Measurements from ENCODE around the gene NHSL1.

Gene NHSL1

DNA sequence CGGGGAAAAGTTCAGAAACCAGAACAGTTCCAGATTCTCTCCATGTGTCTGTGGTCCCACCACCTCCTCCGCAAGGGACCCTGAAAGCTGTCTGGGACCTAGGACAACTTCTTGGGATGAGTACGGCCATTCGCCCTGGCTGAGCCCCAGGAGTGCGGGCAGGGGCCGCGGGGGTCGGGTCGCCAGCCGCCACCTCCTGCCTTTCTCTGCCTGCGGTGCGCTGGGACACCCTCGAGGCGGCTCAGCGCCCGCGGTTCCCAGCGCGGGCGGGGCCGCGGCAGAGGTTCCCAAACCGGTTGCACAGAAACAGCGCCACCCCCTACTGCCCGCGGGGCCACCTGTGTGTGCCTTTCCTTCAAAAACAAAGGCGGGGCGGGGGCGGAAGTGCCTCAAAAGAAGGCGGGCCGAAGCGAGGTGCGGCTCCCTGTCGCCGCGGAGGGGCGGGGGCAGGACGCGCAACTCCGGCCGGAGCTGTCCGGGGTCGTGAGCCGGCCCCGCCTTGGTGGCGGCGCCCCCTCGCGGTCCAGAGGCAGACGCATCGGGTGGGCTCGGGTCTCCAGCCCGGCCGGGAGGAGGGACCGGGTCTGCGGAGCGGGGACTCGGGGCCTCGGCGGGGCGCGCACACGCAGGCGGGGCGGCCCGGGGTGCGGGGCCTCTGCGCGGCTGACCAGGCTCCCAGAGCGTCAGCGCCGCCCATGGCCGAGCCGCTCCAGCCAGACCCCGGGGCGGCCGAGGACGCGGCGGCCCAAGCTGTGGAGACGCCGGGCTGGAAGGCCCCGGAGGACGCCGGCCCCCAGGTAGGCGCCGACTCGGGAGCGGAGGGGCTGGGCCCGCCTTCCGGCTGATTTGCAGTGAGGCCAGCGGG is 95.3 kb downstream of the NHSL1 start, which contains the start of gene HEBP2:
TSS of gene HEBP2 (plus strand) at position 423 of the 865 bp plus-strand sequence. CDS start at position 696, 273 bp downstream.
- DNase-seq: peak in 56 of 58 donors; percentile 8 to 83 (median 61)

DNA sequence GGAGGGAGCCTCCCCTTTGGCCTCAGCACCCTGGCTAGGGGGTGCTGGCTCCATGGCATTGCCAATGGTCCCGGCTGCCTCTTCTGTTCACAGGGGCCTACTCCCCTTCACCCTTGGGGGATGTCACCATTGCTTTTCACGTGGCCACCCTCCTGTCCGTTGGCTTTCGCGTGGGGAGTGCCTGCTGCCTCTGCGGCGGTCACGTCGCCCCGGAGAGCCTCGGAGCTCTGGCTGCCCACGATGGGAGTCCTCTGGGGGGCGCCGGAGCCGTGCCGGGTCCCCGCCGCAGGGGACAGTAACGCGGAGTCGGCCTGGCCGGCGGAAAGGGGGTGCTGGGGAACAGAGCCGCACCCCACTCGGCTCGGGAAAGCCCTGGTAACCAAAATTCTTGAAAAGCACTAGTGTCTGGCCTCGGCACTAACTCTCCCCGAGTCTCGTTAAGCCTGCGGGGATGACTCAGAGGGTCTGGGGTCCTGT is 95.9 kb downstream of the NHSL1 start:
- peak in 18 of 58 donors; percentile 3 to 40 (median 20) for DNase-seq

DNA sequence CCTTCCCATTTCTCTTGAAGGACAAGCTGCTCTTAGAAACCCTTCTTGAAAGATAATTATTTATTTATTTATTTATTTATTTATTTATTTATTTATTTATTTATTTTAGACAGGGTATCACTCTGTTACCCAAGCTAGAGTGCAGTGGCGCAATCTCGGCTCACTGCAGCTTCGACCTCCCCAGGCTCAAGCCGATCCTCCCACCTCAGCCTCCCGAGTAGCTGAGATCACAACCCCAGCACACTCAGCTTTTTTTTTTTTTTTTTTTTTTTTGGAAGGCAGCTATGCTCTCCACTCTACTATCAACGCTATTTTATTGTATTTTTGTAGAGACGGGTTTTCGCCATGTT is 96.5 kb downstream of the NHSL1 start:
- no peak for DNase-seq

DNA sequence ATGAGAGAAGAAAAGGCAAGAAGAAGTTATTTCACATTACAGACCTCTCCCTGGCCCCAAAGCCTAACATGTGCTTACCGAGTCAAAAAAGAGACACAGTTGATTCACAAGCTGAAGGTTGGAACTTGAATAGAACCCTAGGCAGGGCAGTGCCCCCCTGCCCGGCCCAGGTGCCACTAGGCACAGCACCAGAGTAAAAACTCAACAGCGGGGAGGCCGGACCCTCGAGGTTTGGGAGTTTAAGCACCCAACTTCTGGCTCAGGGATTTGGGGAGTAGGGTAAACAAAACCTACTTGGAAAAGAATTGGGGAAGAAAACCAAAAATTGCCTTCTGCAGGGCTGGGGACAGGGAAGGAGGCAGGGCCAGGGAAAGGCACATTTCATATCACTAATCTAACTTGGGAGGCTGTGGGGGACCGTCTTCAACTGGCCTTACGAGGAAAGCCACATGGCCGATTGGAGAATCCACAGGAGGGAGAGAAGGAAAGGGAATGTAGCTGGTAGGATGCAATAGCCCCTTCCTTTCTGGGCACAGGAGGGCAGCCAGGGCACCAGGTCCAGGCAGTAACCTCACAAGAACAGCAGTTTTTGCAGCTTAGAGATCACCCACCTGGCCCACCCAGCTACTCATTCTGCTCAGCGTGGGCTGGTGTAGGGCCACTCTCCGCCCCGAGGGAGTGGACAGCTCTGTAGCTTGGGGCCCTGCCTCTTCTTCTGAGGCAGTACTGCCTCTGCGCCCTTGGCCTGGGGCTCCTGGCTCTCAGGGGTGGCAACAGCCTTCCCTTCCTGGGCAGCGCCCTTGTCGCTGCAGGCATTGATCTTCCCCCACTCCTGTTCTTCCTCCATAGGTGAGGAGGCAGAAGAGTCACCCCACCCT is 97.1 kb downstream of the NHSL1 start:
- DNase-seq: no peak

DNA sequence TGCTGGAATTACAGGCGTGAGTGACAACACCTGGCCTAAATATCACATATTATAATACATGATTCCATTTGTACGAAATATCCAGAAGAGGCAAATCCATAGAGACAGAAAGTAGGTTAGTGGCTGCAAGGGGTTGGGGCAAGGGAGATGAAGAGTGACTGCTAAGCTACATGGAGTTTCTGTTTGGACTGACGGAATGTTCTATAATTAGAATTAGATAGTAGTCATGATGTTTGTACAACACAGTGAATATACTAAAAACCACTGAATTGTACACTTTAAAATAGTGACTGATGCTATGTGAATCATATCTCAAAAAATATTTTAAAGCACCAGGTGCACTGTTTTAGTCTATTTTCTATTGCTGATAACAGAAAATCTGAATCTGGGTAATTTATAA is 99.0 kb downstream of the NHSL1 start:
- no peak for DNase-seq

DNA sequence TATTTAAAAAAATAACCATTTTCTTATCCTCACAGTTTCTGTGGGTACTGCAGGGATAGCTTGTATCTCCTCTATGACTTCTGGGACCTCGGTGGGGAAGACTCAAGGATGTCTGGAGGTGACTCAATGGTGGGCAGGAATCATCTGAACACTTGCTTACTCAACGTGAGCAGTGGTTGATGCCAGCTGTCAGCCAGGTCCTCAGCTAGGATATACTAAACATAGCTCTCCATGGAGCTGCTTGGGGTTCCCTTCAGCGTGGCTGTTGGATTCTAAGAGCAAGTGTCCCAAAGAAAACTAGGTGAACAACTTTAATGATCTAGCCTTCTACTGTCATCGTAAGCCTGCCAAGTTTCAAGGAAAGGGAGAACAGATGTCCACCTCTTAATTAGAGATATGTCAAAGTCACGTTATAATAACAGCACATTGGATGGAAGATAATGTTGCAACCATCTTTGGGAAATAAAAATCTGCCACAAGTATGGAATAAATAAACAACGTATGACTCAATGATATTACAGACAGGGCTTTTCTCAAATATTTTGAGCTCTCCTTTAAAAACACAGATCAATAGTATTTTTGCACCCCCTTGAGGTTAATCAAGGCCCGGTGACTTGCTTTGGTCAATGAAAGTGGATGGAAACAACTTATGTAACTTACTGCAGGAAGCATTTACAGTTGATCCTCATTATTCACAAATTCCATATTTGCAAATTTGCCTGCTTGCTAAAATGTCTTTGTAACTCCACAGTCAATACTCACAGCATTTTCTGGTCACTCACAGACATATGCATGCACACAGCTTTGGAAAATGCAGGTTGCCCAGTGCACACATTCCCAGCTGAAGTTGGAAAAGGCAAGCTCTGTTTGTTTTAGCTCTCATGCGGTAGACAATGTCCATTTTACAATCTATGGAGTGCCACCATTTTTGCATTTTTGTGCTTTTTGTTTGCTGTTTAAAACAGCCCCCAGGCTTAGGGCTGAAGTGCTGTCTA is 101.9 kb downstream of the NHSL1 start:
- DNase-seq: no peak

DNA sequence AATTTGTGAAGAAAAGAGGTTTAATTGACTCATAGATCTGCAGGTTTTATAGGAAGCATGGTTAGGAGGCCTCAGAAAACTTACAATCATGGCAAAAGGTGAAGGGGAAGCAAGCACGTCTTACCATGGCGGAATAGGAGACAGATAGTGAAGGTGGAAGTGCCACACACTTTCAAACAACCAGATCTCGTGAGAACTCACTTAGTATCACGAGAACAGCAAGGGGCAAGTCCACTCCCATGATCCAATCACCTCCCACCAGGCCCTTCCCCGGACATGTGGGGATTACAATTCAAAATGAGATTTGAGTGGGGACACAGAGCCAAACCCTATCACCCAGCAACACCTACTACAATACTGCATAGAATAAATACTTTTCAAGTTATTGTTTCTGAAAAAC is 102.6 kb downstream of the NHSL1 start:
- DNase-seq: no peak

DNA sequence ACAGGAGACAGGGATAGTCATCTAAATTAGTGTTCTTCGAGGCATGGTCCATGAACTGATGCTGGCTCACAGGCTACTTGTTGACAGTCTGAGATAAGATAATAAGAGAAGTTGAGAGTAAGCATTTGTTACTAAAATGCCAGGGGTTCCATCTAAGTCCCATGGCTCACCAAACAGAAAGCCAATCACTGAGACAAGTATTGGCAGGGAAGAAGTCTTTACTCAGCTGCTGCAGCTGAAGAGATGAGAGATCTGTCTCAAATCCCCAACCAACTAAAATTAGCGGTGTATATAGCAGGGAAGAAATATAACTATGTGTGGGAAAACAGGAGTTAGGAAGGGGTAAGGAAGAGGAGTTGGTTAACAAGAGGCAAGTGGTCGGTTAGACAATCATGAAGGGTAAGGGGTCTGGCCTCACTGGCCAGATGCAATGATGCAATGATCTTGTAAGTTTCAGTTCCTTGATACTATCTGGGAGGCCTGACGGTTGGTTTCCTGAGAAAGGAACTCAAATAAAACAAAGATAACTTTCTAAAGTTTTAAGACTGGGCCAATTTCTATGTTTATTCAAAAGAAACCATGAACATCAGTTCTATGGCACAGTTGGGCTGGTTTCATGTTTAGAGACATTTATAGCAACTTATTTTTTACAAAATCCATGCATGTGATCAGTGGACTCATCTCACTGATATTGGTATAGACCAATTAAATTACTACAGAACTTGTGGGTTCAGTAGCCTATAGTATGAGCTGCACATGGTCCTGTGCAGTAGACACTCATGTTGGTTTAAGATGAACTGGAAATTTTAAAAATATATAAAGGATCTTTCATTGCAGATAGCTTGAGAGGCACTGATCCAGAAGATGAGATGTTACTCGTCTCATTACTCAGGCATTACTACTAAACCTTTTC is 105.2 kb downstream of the NHSL1 start:
- DNase-seq: no peak

DNA sequence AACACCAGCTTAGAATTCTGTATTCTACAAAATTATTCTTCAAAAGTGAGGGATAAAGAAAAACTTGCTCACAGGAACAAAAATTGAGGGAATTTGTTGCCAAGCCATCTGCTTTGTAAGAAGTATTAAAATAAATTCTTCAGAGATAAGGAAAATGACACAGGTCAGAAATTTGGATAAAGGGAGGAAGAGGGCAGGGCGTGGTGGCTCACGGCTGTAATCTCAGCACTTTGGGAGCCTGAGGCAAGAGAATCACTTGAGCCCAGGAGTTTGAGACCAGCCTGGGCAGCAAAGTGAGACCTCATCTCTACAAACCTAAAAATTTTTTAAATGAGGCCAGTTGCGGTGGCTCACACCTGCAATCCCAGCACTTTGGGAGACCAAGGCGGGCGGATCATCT is 109.7 kb downstream of the NHSL1 start:
- DNase-seq: no peak

DNA sequence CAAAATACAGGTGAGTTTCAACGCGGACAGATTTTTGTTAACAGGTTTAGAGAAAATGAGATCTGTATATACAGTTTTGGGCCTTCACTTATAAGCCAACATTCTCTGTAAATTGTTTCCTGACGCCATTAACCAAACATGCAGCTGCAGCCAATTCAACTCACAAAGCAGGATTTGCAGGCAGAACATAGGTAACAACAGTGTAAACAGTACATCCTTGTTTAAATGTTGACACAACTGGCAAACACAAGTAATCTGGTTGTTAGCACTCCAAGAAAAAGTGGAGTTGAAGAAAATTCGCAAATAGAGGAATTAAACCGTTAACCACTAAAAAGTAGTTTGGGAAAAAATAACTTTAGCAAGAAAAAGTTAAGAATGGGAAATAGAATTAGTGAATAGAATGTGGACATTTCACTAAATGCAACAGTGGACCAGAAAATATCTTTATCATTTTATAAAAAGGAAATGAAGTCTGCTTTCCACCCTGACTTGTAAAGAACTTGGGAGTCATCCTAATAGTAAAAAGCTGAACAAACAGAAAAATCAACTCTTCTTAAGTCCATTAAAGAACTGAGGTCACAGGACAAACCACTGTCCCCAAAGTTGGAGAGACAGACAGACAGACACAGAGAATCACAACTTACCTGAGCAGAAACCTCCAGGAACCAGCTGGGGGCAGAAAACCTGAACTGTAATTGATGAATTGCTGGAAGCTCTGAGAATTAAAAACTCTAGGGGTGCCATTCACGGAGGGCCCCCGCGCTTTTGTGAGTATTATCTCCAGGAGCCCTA is 111.5 kb downstream of the NHSL1 start:
- DNase-seq: no peak

DNA sequence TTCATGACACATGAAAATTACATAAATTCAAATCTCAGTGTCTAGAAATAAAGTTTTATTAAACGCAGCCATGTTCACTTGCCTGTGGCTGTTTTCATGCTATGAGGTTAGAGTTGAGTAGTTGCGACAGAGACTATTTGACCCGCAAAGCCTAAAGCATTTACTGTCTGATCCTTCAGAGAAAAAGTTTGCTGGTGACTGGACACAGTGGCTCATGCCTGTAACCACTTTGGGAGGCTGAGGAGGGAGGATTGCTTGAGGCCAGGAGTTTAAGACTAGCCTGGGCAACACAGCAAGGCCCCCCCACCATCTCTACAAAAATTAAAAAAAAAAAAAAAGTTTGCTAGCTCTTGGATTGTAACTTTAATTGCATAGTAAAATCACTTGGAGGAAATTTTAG is 112.4 kb downstream of the NHSL1 start:
- DNase-seq: no peak

DNA sequence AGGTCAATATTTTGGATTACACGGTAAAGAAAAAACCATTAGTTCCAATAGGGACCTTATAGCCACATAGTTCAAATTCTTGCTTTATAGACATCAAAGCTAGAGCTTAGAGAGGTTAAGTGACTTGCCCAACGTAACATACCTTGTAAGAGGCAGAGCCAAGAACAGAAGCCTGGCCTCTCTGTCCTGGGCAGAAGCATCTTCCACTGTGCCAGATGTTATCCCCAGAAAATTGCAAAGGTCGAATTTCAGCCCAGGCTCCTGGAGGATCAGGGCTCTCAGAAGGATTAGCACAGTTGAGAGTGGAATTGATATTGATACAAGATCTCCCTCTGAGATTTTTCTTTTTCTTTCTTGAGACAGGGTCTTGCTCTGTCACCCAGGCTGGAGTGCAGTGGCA is 115.5 kb downstream of the NHSL1 start:
- no peak for DNase-seq

DNA sequence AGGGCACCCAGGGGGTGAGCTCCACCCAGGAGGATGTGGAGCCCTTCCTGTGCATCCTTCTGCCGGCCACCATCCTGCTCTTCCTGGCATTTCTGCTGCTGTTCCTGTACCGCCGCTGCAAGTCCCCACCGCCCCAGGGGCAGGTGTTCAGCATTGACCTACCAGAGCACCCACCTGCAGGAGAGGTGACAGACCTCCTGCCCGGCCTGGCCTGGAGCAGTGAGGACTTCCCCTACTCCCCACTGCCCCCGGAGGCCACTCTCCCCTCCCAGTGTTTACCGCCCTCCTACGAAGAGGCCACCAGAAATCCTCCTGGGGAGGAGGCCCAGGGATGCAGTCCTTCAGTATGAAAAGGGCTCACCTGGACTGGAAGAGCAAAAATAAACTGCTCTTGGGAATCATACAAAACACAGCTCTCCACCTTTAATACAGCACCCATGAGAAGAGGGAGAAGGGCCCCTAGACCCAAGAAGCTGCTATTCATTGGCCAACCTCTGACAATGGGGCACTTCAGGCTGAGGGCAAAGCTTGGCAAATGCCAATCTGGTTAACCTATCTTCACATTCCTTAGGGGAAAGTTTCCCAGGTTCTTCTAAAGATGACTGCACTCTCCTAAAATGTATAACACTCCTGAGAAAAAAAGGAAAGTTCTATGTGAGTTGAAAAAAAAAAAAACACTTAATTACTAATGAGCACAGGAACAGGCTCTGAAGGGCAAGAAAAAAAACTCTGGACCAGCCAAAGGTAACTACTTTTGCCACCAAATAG is 116.6 kb downstream of the NHSL1 start:
- no peak for DNase-seq

DNA sequence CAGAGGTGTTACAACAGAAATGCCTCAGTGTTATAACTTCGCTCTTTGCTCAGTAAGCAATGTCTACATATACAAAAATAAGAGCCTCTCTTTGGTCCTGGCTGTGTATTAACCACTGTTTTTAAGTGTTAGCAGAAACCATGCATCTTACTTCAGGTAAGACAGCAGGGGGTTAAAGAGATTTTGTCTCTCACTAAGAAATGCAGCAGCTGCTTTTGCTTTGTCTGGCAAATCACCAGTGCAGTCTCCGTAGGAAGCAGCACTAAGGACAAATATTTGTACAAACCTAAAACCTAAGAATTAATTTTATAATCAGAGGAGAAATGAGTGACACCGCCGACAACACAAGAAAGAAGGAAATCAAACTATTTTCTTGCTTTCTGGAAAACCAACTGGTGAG is 120.8 kb downstream of the NHSL1 start:
- DNase-seq: no peak

DNA sequence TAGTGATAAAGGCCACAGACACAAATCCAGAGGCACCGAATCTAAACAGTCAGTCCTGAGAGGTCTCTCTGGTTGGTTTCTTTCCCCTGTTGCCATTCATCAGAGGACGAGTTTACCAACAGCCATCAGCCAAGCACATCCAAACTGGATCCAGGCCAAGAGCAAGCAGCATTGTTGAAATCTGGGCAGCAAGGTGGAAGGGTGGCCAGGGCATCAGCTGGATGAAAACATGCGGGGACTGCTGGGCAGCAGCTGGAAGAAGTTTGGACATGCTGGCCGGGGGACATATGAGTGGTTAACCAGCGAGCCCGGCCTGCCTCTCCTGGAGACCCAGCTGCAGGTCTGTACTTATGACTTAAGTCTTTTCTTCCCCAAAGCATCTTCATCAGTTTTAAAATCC is 121.5 kb downstream of the NHSL1 start, which contains the start of gene SMIM28:
TSS of gene SMIM28 (plus strand) at position 62 of the 400 bp plus-strand sequence. CDS start at position 230, 168 bp downstream.
- peak in 1 of 58 donors; percentile 0 for DNase-seq

DNA sequence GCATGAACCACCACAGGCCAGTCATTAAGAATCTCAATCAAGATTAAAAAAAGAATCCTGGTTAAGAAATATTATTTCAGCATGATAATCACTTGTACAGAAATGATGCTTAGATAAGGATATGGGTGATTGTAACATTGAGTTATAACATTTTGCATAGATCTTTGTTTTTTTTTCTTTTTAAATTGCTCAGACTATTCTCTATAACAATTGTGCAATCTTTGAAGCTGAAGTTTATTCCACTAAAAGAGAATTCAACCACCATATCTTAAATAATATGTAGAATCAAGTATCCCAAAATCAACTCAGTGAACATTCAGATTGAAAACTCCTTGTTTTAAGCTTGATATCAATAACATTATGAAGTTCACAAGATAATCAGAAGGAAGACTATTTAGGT is 122.3 kb downstream of the NHSL1 start:
- DNase-seq: no peak

DNA sequence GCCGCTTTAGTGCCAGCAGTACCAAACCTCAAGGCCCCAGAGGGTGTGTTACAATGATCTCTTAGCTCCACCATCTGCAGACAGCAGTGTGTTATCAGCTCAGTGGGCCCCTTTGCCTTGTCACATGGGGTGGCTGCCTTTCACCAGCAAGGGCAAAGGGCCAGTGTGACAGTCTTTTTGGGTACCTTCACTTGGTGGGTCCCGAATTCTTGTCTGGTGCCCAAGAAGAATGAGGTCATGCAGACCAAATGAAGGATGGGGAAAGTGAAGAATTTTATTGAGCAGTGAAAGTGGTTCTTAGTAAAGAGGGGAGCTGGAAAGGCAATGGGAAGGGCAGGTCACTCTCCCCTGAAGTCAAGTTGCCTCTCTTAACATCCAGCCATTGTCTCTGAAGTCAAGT is 124.5 kb downstream of the NHSL1 start:
- DNase-seq: no peak

DNA sequence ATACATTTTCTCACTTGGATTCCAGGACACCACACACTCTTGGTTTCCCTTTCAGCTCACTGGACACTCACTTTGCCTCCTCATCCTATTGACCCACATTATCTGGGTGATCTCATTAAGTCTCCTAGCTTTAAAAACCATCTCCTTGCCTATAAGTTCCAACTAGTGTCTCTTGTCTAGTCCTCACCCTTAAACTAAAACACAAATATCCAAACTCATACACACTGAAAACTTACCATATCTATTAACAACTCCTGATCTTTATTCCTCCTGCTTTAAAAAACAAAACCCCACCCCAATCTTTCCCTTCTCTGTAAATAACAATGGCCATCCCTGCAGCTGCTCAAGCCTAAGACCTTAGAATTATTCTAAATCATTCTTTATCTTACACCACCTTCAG is 125.1 kb downstream of the NHSL1 start:
- DNase-seq: no peak

Data from anterior cingulate cortex (tissue), 58 donors.